ENCODE measurements around the gene ATP5F1D. TPM values are rescaled to one million over a fixed set of nuclear protein-coding genes. Genes with fewer than 3 reads are reported as not detected.
A peak's percentile ranks its signal among the peaks of the same experiment; 100 is the strongest.

Gene ATP5F1D
- total and polyA plus RNA-seq, 2 of the 8 experiments (the other 6 are each of a cell fraction or from before 2014, with no cell fraction given): 174 to 249 TPM

DNA sequence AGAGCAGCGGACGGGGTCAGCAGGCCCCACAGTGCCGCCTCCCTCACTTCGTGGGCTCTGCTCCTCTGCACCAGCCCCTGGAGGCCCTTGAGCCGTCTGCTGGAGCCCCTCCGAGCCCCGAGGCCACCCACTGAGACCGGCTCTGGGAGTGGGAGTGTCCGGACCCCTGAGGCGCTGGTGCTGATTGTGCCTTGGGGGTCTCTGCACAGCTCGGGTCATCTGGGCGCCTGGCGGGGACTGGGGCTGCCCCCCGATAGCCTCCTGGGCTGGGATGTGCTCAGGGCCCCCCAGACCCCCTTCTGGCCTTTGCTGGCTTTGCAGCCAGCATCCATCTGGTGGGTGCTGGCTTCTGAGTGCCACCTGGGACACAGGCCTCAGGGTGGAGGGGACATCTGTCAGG, 19.2 kb upstream of the ATP5F1D start:
- H4K8ac ChIP-seq (ENCODE audit: extremely low read depth, insufficient read depth, low read length): peak overlapping the region; percentile 35; the same call in 1 of the 2 replicates
- H3K79me2 ChIP-seq (ENCODE audit: control insufficient read depth in 1 of 2, insufficient read depth in 2 of 2, low read length in 2 of 2): peaks cover 0 to 13% of the 10 kb centered on the region in 2 experiments; a peak in 2 of 4 replicates
- peaks cover 0 to 49% (median under 1%) of the 10 kb centered on the region in 4 experiments; a peak in 3 of 8 replicates for H3K36me3 ChIP-seq (ENCODE audit: control insufficient read depth in 2 of 4, insufficient read depth in 4 of 4, low read length in 3 of 4)
- H3K23ac ChIP-seq (ENCODE audit: insufficient read length): no peak overlapping the region
- CTCF ChIA-PET (ENCODE audit: partially characterized antibody): interaction anchor here (0.6 to 9.0 kb wide), 37 partner anchors 10 to 215 kb away, joined by 3 to 56 read pairs (median 5); partner anchors contain the start of gene CBARP
- no peaks in the 10 kb centered on the region for H3K9me3 ChIP-seq (ENCODE audit: insufficient read depth in 2 of 2, low read depth in 1 of 2, low read length in 1 of 2)
- peaks cover 7% of the 10 kb centered on the region for H3K79me1 ChIP-seq (ENCODE audit: low read depth, low read length)
- H4K5ac ChIP-seq (ENCODE audit: insufficient read length, low read depth, low read length): no peak overlapping the region
- H2BK5ac ChIP-seq (ENCODE audit: low read depth, low read length): peak overlapping the region; percentile 66; the same call in 1 of the 2 replicates
- H3K56ac ChIP-seq (replicated peaks; ENCODE audit: insufficient read length, low read depth, low read length): no peak overlapping the region
- H3K4me2 ChIP-seq (ENCODE audit: insufficient read depth in 1 of 2, low read depth in 2 of 2, low read length in 2 of 2): no peak overlapping the region
- H2BK12ac ChIP-seq (ENCODE audit: low read depth, low read length): no peak overlapping the region
- POLR2A ChIA-PET (ENCODE audit: partially characterized antibody): interaction anchor here (0.6 to 2.1 kb wide), 13 partner anchors 9 to 203 kb away, joined by 3 to 10 read pairs (median 4); partner anchors contain the start of genes CBARP, CIRBP and CNN2
- no peak overlapping the region for H3K9ac ChIP-seq (replicated peaks in 1 of 4; ENCODE audit: extremely low read depth in 1 of 4, low read depth in 3 of 4, low read length in 3 of 4)
- H2AFZ ChIP-seq (ENCODE audit: low read length): no peak overlapping the region
- FAIRE-seq: no peak
- peaks cover 21 to 34% of the 10 kb centered on the region in 2 experiments for H4K20me1 ChIP-seq (replicated peaks in 1 of 2; ENCODE audit: control insufficient read depth in 1 of 2, insufficient read depth in 2 of 2, low read length in 2 of 2)
- H3K18ac ChIP-seq (ENCODE audit: extremely low read depth, low read length): no peak overlapping the region
- H3K27me3 ChIP-seq (replicated peaks in 1 of 4; ENCODE audit: control insufficient read depth in 3 of 4, extremely low read depth in 1 of 4, insufficient read depth in 3 of 4, low read length in 3 of 4): no peaks in the 10 kb centered on the region
- no peak overlapping the region for H2AK5ac ChIP-seq (ENCODE audit: low read depth, low read length)
- no peak overlapping the region for H4K91ac ChIP-seq (replicated peaks; ENCODE audit: insufficient read length, low read length)
- H2BK120ac ChIP-seq (replicated peaks; ENCODE audit: low read depth, low read length): no peak overlapping the region
- H3K4me1 ChIP-seq (replicated peaks in 1 of 4; ENCODE audit: control insufficient read depth in 3 of 4, insufficient read depth in 4 of 4, low read length in 3 of 4): peaks cover 0 to 1% (median under 1%) of the 10 kb centered on the region in 4 experiments; a peak in 3 of 7 replicates
- 73% methylated on average over 11 of the region's 14 CpGs; no CpG with 5 or more reads in 1 of the 2 experiments for WGBS, 2 experiments (ENCODE audit: extremely low coverage in 1 of 2, insufficient coverage in 1 of 2, insufficient read length in 1 of 2, insufficient replicate concordance in 2 of 2, low coverage in 1 of 2, low lambda C conversion rate in 2 of 2, missing lambda C conversion rate in 1 of 2)
- no peak overlapping the region for H3K27ac ChIP-seq (ENCODE audit: low read depth, low read length)
- H3K14ac ChIP-seq (ENCODE audit: insufficient read length): no peak overlapping the region
- no peak overlapping the region for H3K4ac ChIP-seq (replicated peaks; ENCODE audit: insufficient read length, low read depth, low read length)
- TF ChIP-seq HDAC2 (IDR thresholded peaks at IDR 0.05; ENCODE audit: borderline replicate concordance in 1 of 2, low read depth in 2 of 2, low read length in 2 of 2): no peak
- TF ChIP-seq, protein P1, sequence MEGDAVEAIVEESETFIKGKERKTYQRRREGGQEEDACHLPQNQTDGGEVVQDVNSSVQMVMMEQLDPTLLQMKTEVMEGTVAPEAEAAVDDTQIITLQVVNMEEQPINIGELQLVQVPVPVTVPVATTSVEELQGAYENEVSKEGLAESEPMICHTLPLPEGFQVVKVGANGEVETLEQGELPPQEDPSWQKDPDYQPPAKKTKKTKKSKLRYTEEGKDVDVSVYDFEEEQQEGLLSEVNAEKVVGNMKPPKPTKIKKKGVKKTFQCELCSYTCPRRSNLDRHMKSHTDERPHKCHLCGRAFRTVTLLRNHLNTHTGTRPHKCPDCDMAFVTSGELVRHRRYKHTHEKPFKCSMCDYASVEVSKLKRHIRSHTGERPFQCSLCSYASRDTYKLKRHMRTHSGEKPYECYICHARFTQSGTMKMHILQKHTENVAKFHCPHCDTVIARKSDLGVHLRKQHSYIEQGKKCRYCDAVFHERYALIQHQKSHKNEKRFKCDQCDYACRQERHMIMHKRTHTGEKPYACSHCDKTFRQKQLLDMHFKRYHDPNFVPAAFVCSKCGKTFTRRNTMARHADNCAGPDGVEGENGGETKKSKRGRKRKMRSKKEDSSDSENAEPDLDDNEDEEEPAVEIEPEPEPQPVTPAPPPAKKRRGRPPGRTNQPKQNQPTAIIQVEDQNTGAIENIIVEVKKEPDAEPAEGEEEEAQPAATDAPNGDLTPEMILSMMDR (IDR thresholded peaks at IDR 0.05; ENCODE audit: control extremely low read depth in 1 of 3, insufficient read depth in 1 of 3, low read depth in 1 of 3, low read length in 3 of 3): peak in 2 of 3 experiments; percentile 11 to 26; a peak in 2 of 4 replicates
- no peak overlapping the region for H3K4me3 ChIP-seq (ENCODE audit: extremely low read depth in 1 of 4, insufficient read depth in 2 of 4, low read depth in 3 of 4, low read length in 4 of 4)
- H2BK15ac ChIP-seq (ENCODE audit: low read length): no peak overlapping the region
- H2BK20ac ChIP-seq (ENCODE audit: low read length): no peak overlapping the region
- H3K23me2 ChIP-seq (ENCODE audit: low read depth, low read length): no peaks in the 10 kb centered on the region
- DNase-seq (ENCODE audit: low read depth in 1 of 2, low spot score in 2 of 2): peak in 1 of 2 experiments; percentile 48

All from H1 (cell line).